Hepatocyte (in vitro differentiated cells): ENCODE data around the gene LRP1B. TPM values are rescaled to one million over a fixed set of nuclear protein-coding genes. Genes with fewer than 3 reads are reported as not detected.

Experiments
- DNase-seq: peaks from one replicate; pipeline ENCODE4 v3.0.0-alpha.2; 2016; ENCODE audit warnings: low spot score
- H2AFZ ChIP-seq: fragments of 200-600 bp; sonication (generic); 2 replicates; pipeline ENCODE4 v1.6.0; 2016; ENCODE audit warnings: antibody characterized with exemption, mild to moderate bottlenecking
- H3K27ac ChIP-seq: fragments of 200-600 bp; sonication (generic); 2 replicates; pipeline ENCODE4 v1.5.1; 2016; ENCODE audit warnings: mild to moderate bottlenecking
- H3K27me3 ChIP-seq: fragments of 200-600 bp; sonication (generic); 2 replicates; pipeline ENCODE4 v1.6.1; 2016
- H3K36me3 ChIP-seq: fragments of 200-600 bp; sonication (generic); replicated peaks from 2 replicates; pipeline ENCODE4 v1.5.1; 2016; ENCODE audit warnings: low read depth; ENCODE audit not compliant: insufficient read depth
- H3K4me1 ChIP-seq: fragments of 200-600 bp; sonication (generic); 2 replicates; pipeline ENCODE4 v1.5.1; 2016; ENCODE audit warnings: mild to moderate bottlenecking, moderate library complexity; ENCODE audit not compliant: insufficient read depth
- H3K4me2 ChIP-seq: fragments of 200-600 bp; sonication (generic); 2 replicates; pipeline ENCODE4 v1.6.0; 2016
- H3K4me3 ChIP-seq: fragments of 200-600 bp; sonication (generic); 2 replicates; pipeline ENCODE4 v1.5.1; 2016; ENCODE audit warnings: mild to moderate bottlenecking
- H3K79me2 ChIP-seq: fragments of 200-600 bp; sonication (generic); 2 replicates; pipeline ENCODE4 v1.6.0; 2017; ENCODE audit warnings: mild to moderate bottlenecking
- H3K9me2 ChIP-seq: fragments of 200-600 bp; sonication (generic); replicated peaks from 2 replicates; pipeline ENCODE4 v1.6.0; 2017; ENCODE audit warnings: mild to moderate bottlenecking; ENCODE audit not compliant: insufficient read depth
- H3K9me3 ChIP-seq: fragments of 200-600 bp; sonication (generic); 2 replicates; pipeline ENCODE4 v1.5.1; 2016; ENCODE audit warnings: low read depth, mild to moderate bottlenecking
- H4K20me1 ChIP-seq: fragments of 200-600 bp; sonication (generic); 2 replicates; pipeline ENCODE4 v1.6.0; 2016; ENCODE audit warnings: mild to moderate bottlenecking; ENCODE audit not compliant: insufficient read depth, poor library complexity, severe bottlenecking
- EZH2 ChIP-seq: fragments of 200-600 bp; sonication (generic); IDR thresholded peaks from 2 replicates; pipeline ENCODE4 v1.6.1; 2016; ENCODE audit warnings: antibody characterized with exemption, mild to moderate bottlenecking, borderline replicate concordance
- EZH2phosphoT487 ChIP-seq: fragments of 200-600 bp; sonication (generic); IDR thresholded peaks from one replicate; pipeline ENCODE4 v1.6.1; 2018; ENCODE audit warnings: antibody characterized with exemption, mild to moderate bottlenecking, low read depth, moderate library complexity; ENCODE audit not compliant: unreplicated experiment, severe bottlenecking
- WGBS: methylation state at CpG from one replicate; pipeline ENCODE4 v1.1.6; 2016; ENCODE audit warnings: low lambda C conversion rate; ENCODE audit errors: missing lambda C conversion rate; 5-methylcytosine and 5-hydroxymethylcytosine counted together
- polyA plus RNA-seq: library from polyadenylated mRNA; unstranded; fragments of >200 nt; fragmentation: Nextera tagmentation; extraction: Ambion mirVana; gene quantifications from 2 replicates; pipeline ENCODE4 v1.2.1, GENCODE V29; 2016
- total RNA-seq: library from RNA; depleted of rRNA; stranded (reverse); fragments of >200 nt; gene quantifications from 2 replicates; pipeline ENCODE4 v1.2.3, GENCODE V29; 2014
- TF ChIP-seq, protein P1 (sequence below): fragments of 200-600 bp; sonication (generic); IDR thresholded peaks from 2 replicates; pipeline ENCODE4 v1.5.1; 2016; ENCODE audit warnings: antibody characterized with exemption, mild to moderate bottlenecking; ENCODE audit not compliant: poor library complexity

The LRP1B gene
- total and polyA plus RNA-seq, 2 experiments from 2014 or later = 0.65 to 2.0 TPM

DNA sequence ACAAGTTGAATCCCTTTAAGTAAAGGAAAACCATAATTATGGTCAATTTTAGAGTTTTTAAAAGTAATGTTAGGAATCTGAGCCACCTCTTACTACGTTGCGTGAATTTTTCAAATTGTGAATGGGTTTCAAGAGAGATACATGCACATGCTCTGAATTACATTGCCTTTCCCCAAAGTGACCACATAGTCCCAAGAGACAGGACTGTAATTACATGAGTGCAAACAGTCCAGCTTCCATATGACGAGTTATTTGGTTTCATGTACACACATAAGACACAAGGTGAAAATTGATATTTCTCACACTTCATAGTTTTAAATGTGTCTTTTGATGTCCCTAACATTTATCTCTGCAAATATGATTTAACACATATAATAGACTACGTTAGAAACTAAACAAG, 850.8 kb downstream of the LRP1B start:
- Histone ChIP-seq H3K9me3 (no peaks in the 10 kb centered on the region), H3K27ac (no peak overlapping the region), H3K27me3 (no peaks in the 10 kb centered on the region), H3K79me2 (no peaks in the 10 kb centered on the region), H4K20me1 (no peaks in the 10 kb centered on the region), H3K4me3 (no peak overlapping the region), H3K36me3 (no peaks in the 10 kb centered on the region), H3K4me2 (no peak overlapping the region), H3K4me1 (no peaks in the 10 kb centered on the region), H2AFZ (no peak overlapping the region), H3K9me2 (no peaks in the 10 kb centered on the region)
- WGBS = 80% methylated on average over 4 of the region's 4 CpGs
- no peak for DNase-seq
- no peak for TF ChIP-seq EZH2phosphoT487
- TF ChIP-seq, protein P1, sequence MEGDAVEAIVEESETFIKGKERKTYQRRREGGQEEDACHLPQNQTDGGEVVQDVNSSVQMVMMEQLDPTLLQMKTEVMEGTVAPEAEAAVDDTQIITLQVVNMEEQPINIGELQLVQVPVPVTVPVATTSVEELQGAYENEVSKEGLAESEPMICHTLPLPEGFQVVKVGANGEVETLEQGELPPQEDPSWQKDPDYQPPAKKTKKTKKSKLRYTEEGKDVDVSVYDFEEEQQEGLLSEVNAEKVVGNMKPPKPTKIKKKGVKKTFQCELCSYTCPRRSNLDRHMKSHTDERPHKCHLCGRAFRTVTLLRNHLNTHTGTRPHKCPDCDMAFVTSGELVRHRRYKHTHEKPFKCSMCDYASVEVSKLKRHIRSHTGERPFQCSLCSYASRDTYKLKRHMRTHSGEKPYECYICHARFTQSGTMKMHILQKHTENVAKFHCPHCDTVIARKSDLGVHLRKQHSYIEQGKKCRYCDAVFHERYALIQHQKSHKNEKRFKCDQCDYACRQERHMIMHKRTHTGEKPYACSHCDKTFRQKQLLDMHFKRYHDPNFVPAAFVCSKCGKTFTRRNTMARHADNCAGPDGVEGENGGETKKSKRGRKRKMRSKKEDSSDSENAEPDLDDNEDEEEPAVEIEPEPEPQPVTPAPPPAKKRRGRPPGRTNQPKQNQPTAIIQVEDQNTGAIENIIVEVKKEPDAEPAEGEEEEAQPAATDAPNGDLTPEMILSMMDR = no peak

DNA sequence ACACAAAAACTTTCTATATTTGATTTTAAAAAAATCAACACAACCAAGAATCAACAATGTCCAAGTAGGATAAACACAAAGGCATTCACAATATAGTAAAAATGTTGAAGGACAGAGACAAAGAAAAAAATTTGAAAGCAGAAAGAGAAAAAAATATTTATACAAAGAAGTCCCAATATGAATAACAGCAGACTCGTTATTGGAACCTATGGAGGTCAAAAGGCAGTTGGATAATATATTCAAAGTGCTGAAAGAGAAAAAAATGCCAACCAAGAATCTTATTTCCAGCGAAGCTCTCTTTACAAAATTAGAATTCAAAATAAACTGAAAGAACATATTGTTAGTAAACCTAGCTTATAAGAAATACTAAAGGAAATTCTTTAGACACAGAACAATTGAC, 859.5 kb downstream of the LRP1B start:
- H3K79me2 ChIP-seq = no peaks in the 10 kb centered on the region
- H3K27ac ChIP-seq = no peak overlapping the region
- no peak overlapping the region for H2AFZ ChIP-seq
- H3K9me2 ChIP-seq = no peaks in the 10 kb centered on the region
- no peaks in the 10 kb centered on the region for H3K4me1 ChIP-seq
- no peak overlapping the region for H3K4me3 ChIP-seq
- WGBS = 89% methylated on average over 2 of the region's 2 CpGs
- H3K27me3 ChIP-seq = no peaks in the 10 kb centered on the region
- TF ChIP-seq EZH2 (no peak), EZH2phosphoT487 (no peak)
- TF ChIP-seq, protein P1 = no peak
- no peak overlapping the region for H3K4me2 ChIP-seq
- H3K9me3 ChIP-seq = no peaks in the 10 kb centered on the region
- H3K36me3 ChIP-seq = no peaks in the 10 kb centered on the region
- no peak for DNase-seq
- no peaks in the 10 kb centered on the region for H4K20me1 ChIP-seq

DNA sequence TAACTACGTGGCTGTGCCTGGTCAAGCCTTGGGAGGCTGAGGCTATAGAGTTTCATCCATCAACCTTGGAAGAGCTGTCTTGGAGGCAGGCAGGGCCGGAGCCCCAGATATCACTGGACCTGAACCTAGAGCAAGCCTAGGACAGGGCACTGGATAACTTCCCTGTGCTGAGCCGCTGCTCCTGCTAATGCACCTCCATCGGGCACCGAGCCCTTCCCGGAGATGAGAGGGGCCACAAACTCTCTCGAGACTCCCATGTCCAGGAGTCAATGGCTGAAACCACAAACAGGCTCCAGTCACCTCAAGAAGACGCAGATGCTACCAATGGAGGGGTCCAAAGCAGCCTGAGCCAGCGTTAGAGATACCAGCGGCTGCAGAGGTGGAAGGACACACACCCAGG, 866.0 kb downstream of the LRP1B start:
- no peaks in the 10 kb centered on the region for H3K27me3 ChIP-seq
- H3K36me3 ChIP-seq = no peaks in the 10 kb centered on the region
- no peak overlapping the region for H3K4me2 ChIP-seq
- H4K20me1 ChIP-seq = no peaks in the 10 kb centered on the region
- H3K9me3 ChIP-seq = no peaks in the 10 kb centered on the region
- H3K27ac ChIP-seq = no peak overlapping the region
- DNase-seq = no peak
- H2AFZ ChIP-seq = no peak overlapping the region
- no peaks in the 10 kb centered on the region for H3K9me2 ChIP-seq
- no peaks in the 10 kb centered on the region for H3K4me1 ChIP-seq
- no peaks in the 10 kb centered on the region for H3K79me2 ChIP-seq
- WGBS = 90% methylated on average over 10 of the region's 10 CpGs
- TF ChIP-seq, protein P1 = no peak
- TF ChIP-seq EZH2 = no peak
- no peak for TF ChIP-seq EZH2phosphoT487
- H3K4me3 ChIP-seq = no peak overlapping the region

DNA sequence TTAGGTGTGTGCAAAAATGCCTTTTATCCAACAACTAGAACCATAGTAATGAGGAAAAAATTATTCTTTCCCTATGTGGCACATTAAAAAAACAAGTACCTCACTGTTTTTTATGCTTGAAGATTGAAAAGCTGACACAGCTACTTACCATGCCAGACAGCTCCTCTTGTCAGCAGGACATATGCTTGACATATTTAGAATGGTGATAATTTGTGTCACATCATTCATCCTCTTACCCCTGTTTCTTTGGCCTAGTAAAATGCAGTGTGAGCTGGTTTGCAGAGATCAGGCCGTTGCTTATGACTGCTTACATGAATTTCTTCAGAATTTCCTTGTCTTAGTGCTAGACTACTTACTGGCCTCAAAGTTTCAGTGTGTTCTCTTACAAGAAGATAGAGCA, 869.9 kb downstream of the LRP1B start:
- H3K36me3 ChIP-seq = no peaks in the 10 kb centered on the region
- no peak overlapping the region for H3K27ac ChIP-seq
- no peaks in the 10 kb centered on the region for H3K27me3 ChIP-seq
- no peak overlapping the region for H3K4me2 ChIP-seq
- no peak overlapping the region for H2AFZ ChIP-seq
- H4K20me1 ChIP-seq = no peaks in the 10 kb centered on the region
- H3K79me2 ChIP-seq = no peaks in the 10 kb centered on the region
- 83% methylated on average over 1 of the region's 1 CpG for WGBS
- no peak overlapping the region for H3K4me3 ChIP-seq
- H3K9me3 ChIP-seq = no peaks in the 10 kb centered on the region
- H3K4me1 ChIP-seq = no peaks in the 10 kb centered on the region
- no peaks in the 10 kb centered on the region for H3K9me2 ChIP-seq
- no peak for TF ChIP-seq EZH2phosphoT487
- TF ChIP-seq EZH2 = no peak
- TF ChIP-seq, protein P1 = no peak
- DNase-seq = no peak
